ENCODE data around the gene TMEM37. TPM values are rescaled to one million over a fixed set of nuclear protein-coding genes. Genes with fewer than 3 reads are reported as not detected.

TMEM37 gene
- total and polyA plus RNA-seq, 2 of the 13 experiments (the other 11 are each of a cell fraction or from before 2014, with no cell fraction given), result 37.7 to 115 TPM

GRCh38 chr2:119433636-119434327 is 2.1 kb downstream of the TMEM37 start (continued):
- TF ChIP-seq ZNF362 (CRISPR knock-in tag; IDR thresholded peaks at IDR 0.05; ENCODE audit: borderline replicate concordance) (no peak), HOMEZ (CRISPR knock-in tag; IDR thresholded peaks at IDR 0.05; ENCODE audit: low read depth) (peak; percentile 61; the same call in 1 of the 2 replicates), PITX1 (CRISPR knock-in tag; IDR thresholded peaks at IDR 0.05) (peak; percentile 56; the same call in 1 of the 2 replicates), RORA (CRISPR knock-in tag; IDR thresholded peaks at IDR 0.05) (no peak), NR2C2 (CRISPR knock-in tag; IDR thresholded peaks at IDR 0.05; ENCODE audit: borderline replicate concordance) (no peak), ZNF616 (CRISPR knock-in tag; IDR thresholded peaks at IDR 0.05; ENCODE audit: low read depth) (no peak), KMT2A (CRISPR knock-in tag; IDR thresholded peaks at IDR 0.05) (0 out of 2 replicates have a peak, but pooled peaks have one; percentile 16), ZNF232 (CRISPR knock-in tag; IDR thresholded peaks at IDR 0.05; ENCODE audit: borderline replicate concordance) (no peak), RARG (CRISPR knock-in tag; IDR thresholded peaks at IDR 0.05; ENCODE audit: low read depth) (no peak), IKZF1 (IDR thresholded peaks at IDR 0.05) (no peak), KLF6 (CRISPR knock-in tag; IDR thresholded peaks at IDR 0.05) (no peak), ZNF577 (CRISPR knock-in tag; IDR thresholded peaks at IDR 0.05; ENCODE audit: borderline replicate concordance, low read depth) (no peak), ZNF580 (CRISPR knock-in tag; IDR thresholded peaks at IDR 0.05; ENCODE audit: borderline replicate concordance, low read depth) (no peak), ZNF614 (CRISPR knock-in tag; IDR thresholded peaks at IDR 0.05; ENCODE audit: borderline replicate concordance) (peak; percentile 28; the same call in 1 of the 2 replicates), ZFX (CRISPR knock-in tag; IDR thresholded peaks at IDR 0.05; ENCODE audit: low read depth) (peak; percentile 43), MAX (IDR thresholded peaks at IDR 0.05) (peak; percentile 72), HMGXB4 (CRISPR knock-in tag; IDR thresholded peaks at IDR 0.05; ENCODE audit: borderline replicate concordance in 1 of 2, low read depth in 1 of 2) (peak in 1 of 2 experiments; percentile 36; a peak in 1 of 4 replicates), RELA (CRISPR knock-in tag; IDR thresholded peaks at IDR 0.05) (no peak), ZNF44 (CRISPR knock-in tag; IDR thresholded peaks at IDR 0.05) (no peak), NFE2 (CRISPR knock-in tag; IDR thresholded peaks at IDR 0.05) (no peak), ZFP36L2 (CRISPR knock-in tag; IDR thresholded peaks at IDR 0.05) (no peak), FOXA3 (CRISPR knock-in tag; IDR thresholded peaks at IDR 0.05) (no peak; the same call in 1 of the 2 replicates), STAG1 (CRISPR knock-in tag; IDR thresholded peaks at IDR 0.05) (no peak), ZC3H4 (CRISPR knock-in tag; IDR thresholded peaks at IDR 0.05; ENCODE audit: borderline replicate concordance) (no peak), ZNF230 (CRISPR knock-in tag; IDR thresholded peaks at IDR 0.05) (no peak), ZEB1 (IDR thresholded peaks at IDR 0.05; ENCODE audit: insufficient replicate concordance, low read depth) (peak; percentile 76), CC2D1A (CRISPR knock-in tag; IDR thresholded peaks at IDR 0.05) (no peak)

Measured in HepG2 (cell line).